T-helper 17 cell (primary cell): ENCODE data around the gene FGF1. TPM values are rescaled to one million over a fixed set of nuclear protein-coding genes. Genes with fewer than 3 reads are reported as not detected.

ENCODE experiments used
- ATAC-seq: fragments of 150-1000 bp; cut with Tn5 transposase; 2 replicates; pipeline ENCODE4 v1.10.0; 2021; ENCODE audit warnings: mild to moderate bottlenecking, moderate library complexity
- DNase-seq, 3 donors: peaks; one replicate each; pipeline versions ENCODE4 v3.0.0 to v3.0.0-alpha.2; 2020 to 2021
- H3K9me3 ChIP-seq: one replicate; pipeline ENCODE4 v1.7.0; 2013; ENCODE audit warnings: low read length, mild to moderate bottlenecking; ENCODE audit not compliant: control insufficient read depth, poor library complexity, severe bottlenecking
- H3K27ac Mint-ChIP-seq: one replicate; pipeline ENCODE4 v1.8.0; 2022; ENCODE audit warnings: mild to moderate bottlenecking, moderate library complexity, mixed read lengths
- H3K27me3 Mint-ChIP-seq: one replicate; pipeline ENCODE4 v1.8.0; 2022; ENCODE audit warnings: mixed read lengths
- H3K36me3 Mint-ChIP-seq: one replicate; pipeline ENCODE4 v1.8.0; 2022; ENCODE audit warnings: low read depth, mixed read lengths
- H3K4me1 Mint-ChIP-seq: one replicate; pipeline ENCODE4 v1.8.0; 2022; ENCODE audit warnings: mild to moderate bottlenecking, mixed read lengths
- H3K4me3 Mint-ChIP-seq: one replicate; pipeline ENCODE4 v1.8.0; 2022; ENCODE audit warnings: mild to moderate bottlenecking, moderate library complexity, mixed read lengths
- total RNA-seq, 4 donors: library from RNA in 2 of 4; stranded (reverse) in 2 of 4; gene quantifications; one replicate each; pipeline ENCODE4 v1.2.3 and lab custom pipeline; 2022 to 2026

Gene FGF1
- total RNA-seq, 2 donors from 2014 or later: not detected

- no peaks in the 10 kb centered on the region for H3K36me3 Mint-ChIP-seq
- ATAC-seq: no peak
- no peak overlapping the region for H3K27ac Mint-ChIP-seq
- no peak for DNase-seq
- H3K9me3 ChIP-seq: no peaks in the 10 kb centered on the region
- H3K4me1 Mint-ChIP-seq: no peaks in the 10 kb centered on the region
- H3K27me3 Mint-ChIP-seq: peaks cover 32% of the 10 kb centered on the region
- no peak overlapping the region for H3K4me3 Mint-ChIP-seq
Measured at GRCh38 chr5:142688281-142688989, 2.5 kb upstream of the FGF1 start.

- ATAC-seq (no peak), DNase-seq (no peak)
- H3K27me3 Mint-ChIP-seq: peaks cover 32% of the 10 kb centered on the region
- no peaks in the 10 kb centered on the region for H3K36me3 Mint-ChIP-seq
- H3K9me3 ChIP-seq: no peaks in the 10 kb centered on the region
- no peaks in the 10 kb centered on the region for H3K4me1 Mint-ChIP-seq
- no peak overlapping the region for H3K4me3 Mint-ChIP-seq
- H3K27ac Mint-ChIP-seq: no peak overlapping the region
Measured at GRCh38 chr5:142686968-142687367, 1.1 kb upstream of the FGF1 start.

DNA sequence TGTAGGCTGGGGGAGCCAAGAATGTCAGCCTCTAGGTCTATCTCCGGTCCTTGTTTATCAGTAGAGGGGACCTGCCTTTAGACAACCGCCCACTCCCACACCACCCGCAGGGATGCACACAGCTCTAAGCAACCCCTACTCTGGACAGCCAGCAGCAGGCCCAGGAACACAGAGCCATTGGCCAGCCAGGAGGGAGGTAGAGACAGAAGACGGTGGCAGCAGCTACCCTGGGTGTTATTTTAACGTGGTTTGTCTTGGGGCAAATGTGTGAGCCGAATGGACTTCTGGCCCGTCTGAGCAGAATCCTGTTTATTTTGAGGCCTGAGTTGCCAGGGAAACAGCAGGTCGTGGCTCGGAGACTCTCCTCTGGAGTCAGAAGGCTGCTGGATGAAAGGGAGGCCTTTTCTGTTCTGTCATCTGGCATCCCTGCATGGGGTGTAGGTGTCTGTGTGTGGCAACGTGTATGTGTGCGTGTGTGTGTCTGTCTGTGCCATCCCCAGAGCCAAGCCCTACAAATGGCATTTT lies 382 bp upstream of the FGF1 start:
- Mint-ChIP-seq H3K4me3 (no peak overlapping the region), H3K27ac (peak overlapping the region; percentile 49), H3K36me3 (no peaks in the 10 kb centered on the region), H3K4me1 (peaks cover 2% of the 10 kb centered on the region), H3K27me3 (peaks cover 32% of the 10 kb centered on the region)
- H3K9me3 ChIP-seq: no peaks in the 10 kb centered on the region
- DNase-seq (no peak), ATAC-seq (no peak)

DNA sequence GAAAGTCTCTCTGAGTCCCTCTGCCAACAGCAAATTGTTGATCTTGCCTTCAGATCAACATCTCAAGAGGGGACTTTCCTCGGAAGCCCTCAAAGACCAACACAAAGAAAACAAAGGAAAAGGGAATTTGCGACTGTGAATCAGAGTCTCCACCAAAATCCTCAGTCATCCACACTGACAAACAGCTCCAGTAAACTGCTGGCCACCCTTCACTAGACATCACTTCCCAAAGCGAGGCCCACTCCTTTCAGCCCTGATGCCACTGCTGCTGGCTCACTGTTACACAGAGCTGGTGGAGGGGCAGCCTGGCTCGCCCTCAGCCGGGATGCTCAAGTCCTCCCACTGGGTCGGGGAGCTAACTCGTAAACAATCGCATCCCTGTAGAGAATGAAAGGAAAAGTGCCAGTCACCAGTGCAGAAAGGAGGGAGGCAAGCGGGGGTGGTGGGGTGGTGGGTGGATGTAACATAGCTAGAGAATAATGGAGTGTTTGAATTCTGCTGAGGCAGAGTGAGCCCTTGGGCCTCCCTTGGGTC lies 1.3 kb downstream of the FGF1 start:
- Mint-ChIP-seq H3K4me3 (no peak overlapping the region), H3K27me3 (peaks cover 23% of the 10 kb centered on the region), H3K36me3 (no peaks in the 10 kb centered on the region), H3K4me1 (peaks cover 2% of the 10 kb centered on the region), H3K27ac (no peak overlapping the region)
- DNase-seq (no peak), ATAC-seq (no peak)
- no peaks in the 10 kb centered on the region for H3K9me3 ChIP-seq

- no peak overlapping the region for H3K27ac Mint-ChIP-seq
- H3K36me3 Mint-ChIP-seq: no peaks in the 10 kb centered on the region
- no peak for ATAC-seq
- H3K4me3 Mint-ChIP-seq: no peak overlapping the region
- H3K27me3 Mint-ChIP-seq: peaks cover 20% of the 10 kb centered on the region
- DNase-seq: no peak
- peaks cover 2% of the 10 kb centered on the region for H3K4me1 Mint-ChIP-seq
- no peaks in the 10 kb centered on the region for H3K9me3 ChIP-seq
Measured at GRCh38 chr5:142683881-142684505, 1.9 kb downstream of the FGF1 start.

DNA sequence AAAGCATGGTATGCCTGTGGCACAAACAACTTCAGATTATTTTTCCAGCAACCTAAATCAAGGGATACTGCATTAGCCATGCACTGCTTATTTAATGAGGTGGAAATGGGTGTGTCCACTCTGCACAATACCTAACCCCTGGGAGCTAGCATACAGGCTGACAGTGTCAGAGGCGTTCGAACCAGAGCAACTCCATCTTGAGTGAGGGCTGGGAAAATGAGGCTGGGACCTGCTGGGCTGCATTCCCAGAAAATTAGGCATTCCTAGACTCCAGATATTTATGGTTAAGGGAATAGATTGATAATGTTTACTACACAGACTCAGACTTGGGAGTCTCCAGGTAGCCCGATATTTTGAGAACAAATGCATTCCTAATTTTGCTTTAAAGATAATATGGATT lies 2.8 kb downstream of the FGF1 start:
- H3K27ac Mint-ChIP-seq: no peak overlapping the region
- no peaks in the 10 kb centered on the region for H3K9me3 ChIP-seq
- ATAC-seq: no peak
- H3K27me3 Mint-ChIP-seq: peaks cover 12% of the 10 kb centered on the region
- H3K36me3 Mint-ChIP-seq: no peaks in the 10 kb centered on the region
- H3K4me3 Mint-ChIP-seq: no peak overlapping the region
- no peak for DNase-seq
- H3K4me1 Mint-ChIP-seq: peaks cover 2% of the 10 kb centered on the region

DNA sequence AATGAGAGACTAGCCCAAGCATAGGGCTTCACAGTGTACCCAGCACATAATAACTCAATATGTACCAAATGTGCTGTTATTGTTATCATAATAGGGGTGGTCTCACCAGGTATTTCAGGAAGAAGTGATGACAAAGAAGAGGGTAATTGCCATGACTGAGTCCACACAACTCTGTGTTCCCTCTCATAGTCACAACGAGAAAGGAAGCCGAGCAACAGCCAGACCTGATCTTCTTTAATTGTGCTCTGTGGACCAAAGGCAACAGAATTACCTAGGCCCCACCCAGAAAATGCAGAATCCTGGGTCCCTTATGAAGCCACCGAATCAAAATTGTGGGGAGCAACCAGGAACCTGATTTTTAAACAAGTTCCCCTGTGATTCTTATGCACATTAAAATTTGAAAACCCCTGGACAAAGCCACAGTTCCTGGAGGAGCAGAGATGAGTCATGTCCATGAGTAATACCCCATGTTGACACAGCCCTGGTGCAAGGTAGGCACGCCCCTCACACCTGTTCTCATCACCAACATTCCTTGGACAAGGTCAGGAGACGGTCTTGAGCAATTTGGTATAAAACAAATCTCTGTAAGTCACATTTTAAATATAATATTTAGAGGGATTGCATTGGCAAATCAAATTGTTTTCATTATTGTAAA lies 5.2 kb downstream of the FGF1 start:
- no peak for ATAC-seq
- Mint-ChIP-seq H3K27me3 (peaks cover 13% of the 10 kb centered on the region), H3K27ac (no peak overlapping the region)

DNA sequence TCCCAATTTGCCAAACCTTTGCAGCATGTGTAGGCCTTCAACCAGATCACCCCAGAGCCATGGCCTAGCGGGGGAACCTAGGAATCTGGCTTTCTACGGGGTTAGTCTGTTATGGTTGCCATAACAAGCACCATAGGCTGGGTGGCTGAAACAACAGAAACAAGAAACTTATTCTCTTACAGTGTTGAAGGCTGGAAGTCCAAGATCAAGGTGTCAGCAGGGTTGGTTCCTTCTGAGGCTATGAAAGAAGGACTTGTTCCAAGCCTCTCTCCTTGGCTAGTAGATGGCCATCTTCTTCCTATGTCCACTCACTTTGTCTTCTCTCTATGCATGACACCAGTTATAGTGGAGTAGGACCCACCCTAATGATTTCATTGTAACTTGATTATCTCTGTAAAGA lies 6.1 kb downstream of the FGF1 start:
- no peaks in the 10 kb centered on the region for H3K9me3 ChIP-seq
- Mint-ChIP-seq H3K27ac (no peak overlapping the region), H3K36me3 (no peaks in the 10 kb centered on the region), H3K4me3 (no peak overlapping the region), H3K27me3 (peaks cover 19% of the 10 kb centered on the region), H3K4me1 (peaks cover 2% of the 10 kb centered on the region)
- ATAC-seq: no peak
- no peak for DNase-seq

More for the DNA sequence above, 5.2 kb downstream of the FGF1 start:
- no peak for DNase-seq
- no peaks in the 10 kb centered on the region for H3K9me3 ChIP-seq
- H3K36me3 Mint-ChIP-seq: no peaks in the 10 kb centered on the region
- no peak overlapping the region for H3K4me3 Mint-ChIP-seq
- H3K4me1 Mint-ChIP-seq: peaks cover 2% of the 10 kb centered on the region

DNA sequence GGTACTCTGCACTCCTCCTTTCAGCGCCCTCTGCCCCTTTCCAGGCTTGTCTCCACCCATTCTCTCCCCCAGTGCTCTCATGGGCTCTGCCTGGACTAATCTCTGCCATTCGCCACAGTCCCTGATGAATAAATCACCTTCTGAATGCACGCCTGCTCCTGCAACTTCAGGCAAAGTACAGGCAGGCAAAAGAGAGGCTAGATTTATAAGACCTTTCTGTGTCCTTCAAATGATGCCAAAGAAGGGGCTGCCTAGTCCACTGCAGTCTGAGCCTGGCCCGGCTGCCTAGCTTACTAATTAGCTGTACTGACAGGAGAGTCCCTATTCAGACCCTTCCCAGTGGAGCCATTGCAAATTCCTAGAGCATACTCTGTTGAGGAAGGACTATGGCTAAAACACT lies 7.4 kb downstream of the FGF1 start:
- peaks cover 19% of the 10 kb centered on the region for H3K27me3 Mint-ChIP-seq
- no peaks in the 10 kb centered on the region for H3K36me3 Mint-ChIP-seq
- no peak overlapping the region for H3K4me3 Mint-ChIP-seq
- H3K27ac Mint-ChIP-seq: no peak overlapping the region
- no peak for DNase-seq
- H3K9me3 ChIP-seq: no peaks in the 10 kb centered on the region
- H3K4me1 Mint-ChIP-seq: peaks cover 2% of the 10 kb centered on the region
- no peak for ATAC-seq

- DNase-seq (no peak), ATAC-seq (no peak)
- Mint-ChIP-seq H3K27ac (no peak overlapping the region), H3K4me1 (peaks cover 2% of the 10 kb centered on the region), H3K4me3 (no peak overlapping the region), H3K36me3 (no peaks in the 10 kb centered on the region), H3K27me3 (peaks cover 19% of the 10 kb centered on the region)
- no peaks in the 10 kb centered on the region for H3K9me3 ChIP-seq
Measured at GRCh38 chr5:142677198-142677597, 8.7 kb downstream of the FGF1 start.

DNA sequence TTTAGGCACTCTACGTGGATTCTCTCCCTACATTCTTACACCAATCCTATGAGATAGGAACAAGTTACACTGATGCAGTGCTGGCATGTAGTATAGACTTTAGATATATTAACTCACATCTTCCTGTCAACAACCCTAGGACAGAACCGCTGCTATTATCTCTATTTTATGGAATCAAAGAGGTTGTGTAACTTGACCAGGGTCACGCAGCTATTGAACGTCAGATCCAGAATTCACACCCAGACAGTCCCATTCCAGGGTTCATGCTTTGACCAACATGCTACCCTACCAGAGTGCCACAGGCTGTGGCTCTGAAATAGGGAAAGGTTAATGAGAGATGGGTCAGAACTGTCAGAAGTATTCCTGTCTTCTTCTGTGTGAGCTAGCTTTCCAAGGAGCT lies 9.6 kb downstream of the FGF1 start:
- no peaks in the 10 kb centered on the region for H3K36me3 Mint-ChIP-seq
- H3K27me3 Mint-ChIP-seq: peaks cover 19% of the 10 kb centered on the region
- no peak for DNase-seq
- ATAC-seq: no peak
- no peaks in the 10 kb centered on the region for H3K9me3 ChIP-seq
- H3K4me1 Mint-ChIP-seq: no peaks in the 10 kb centered on the region
- H3K27ac Mint-ChIP-seq: no peak overlapping the region
- H3K4me3 Mint-ChIP-seq: no peak overlapping the region

- H3K27ac Mint-ChIP-seq: no peak overlapping the region
- H3K9me3 ChIP-seq: no peaks in the 10 kb centered on the region
- H3K36me3 Mint-ChIP-seq: no peaks in the 10 kb centered on the region
- H3K27me3 Mint-ChIP-seq: peaks cover 19% of the 10 kb centered on the region
- no peak overlapping the region for H3K4me3 Mint-ChIP-seq
- DNase-seq (no peak), ATAC-seq (no peak)
- no peaks in the 10 kb centered on the region for H3K4me1 Mint-ChIP-seq
Measured at GRCh38 chr5:142674531-142675469, 11.1 kb downstream of the FGF1 start.
